MCF 10A (cell line): ENCODE data around the gene TMEM266. TPM values are rescaled to one million over a fixed set of nuclear protein-coding genes. Genes with fewer than 3 reads are reported as not detected.

Experiments used
- BruUV-seq: library from RNA; stranded (reverse); fragments of 400-500 nt; replicated peaks from 2 replicates; lab custom pipeline; 2021; lab: Mats Ljungman, UMichigan
- CTCF ChIA-PET: fragments of 300-600 bp; sonication (Branson Sonifier 250); formaldehyde crosslinking; extraction: SDS; loops from one replicate; lab custom pipeline; 2021; ENCODE audit warnings: antibody characterized with exemption, inconsistent platforms; lab: Yijun Ruan, JAX
- POLR2A ChIA-PET: fragments of 300-600, 350-650 bp; sonication (Branson Sonifier 250); formaldehyde crosslinking; extraction: SDS; loops from one replicate; lab custom pipeline; 2020; ENCODE audit warnings: antibody characterized with exemption, inconsistent platforms; lab: Yijun Ruan, JAX
- DNase-seq: peaks from one replicate; pipeline ENCODE4 v3.0.0-alpha.2; 2018; ENCODE audit not compliant: unreplicated experiment
- H3K27ac Mint-ChIP-seq: one replicate; pipeline ENCODE4 v1.8.0; 2022; ENCODE audit warnings: mild to moderate bottlenecking, low read depth, mixed read lengths; ENCODE audit not compliant: unreplicated experiment
- H3K27me3 Mint-ChIP-seq: one replicate; pipeline ENCODE4 v1.8.0; 2022; ENCODE audit warnings: mixed read lengths; ENCODE audit not compliant: insufficient read depth, unreplicated experiment
- H3K36me3 Mint-ChIP-seq: one replicate; pipeline ENCODE4 v1.8.0; 2022; ENCODE audit warnings: mild to moderate bottlenecking, moderate library complexity, mixed read lengths; ENCODE audit not compliant: insufficient read depth, unreplicated experiment
- H3K4me1 Mint-ChIP-seq: one replicate; pipeline ENCODE4 v1.8.0; 2022; ENCODE audit warnings: mixed read lengths; ENCODE audit not compliant: insufficient read depth, unreplicated experiment
- H3K4me3 Mint-ChIP-seq: one replicate; pipeline ENCODE4 v1.8.0; 2022; ENCODE audit warnings: mild to moderate bottlenecking, moderate library complexity, mixed read lengths; ENCODE audit not compliant: unreplicated experiment
- H3K9me3 Mint-ChIP-seq: one replicate; pipeline ENCODE4 v1.8.0; 2022; ENCODE audit warnings: mixed read lengths; ENCODE audit not compliant: unreplicated experiment
- CTCF ChIP-seq: fragments of 200-600 bp; IDR thresholded peaks from one replicate; pipeline ENCODE4 v1.8.0; 2022; ENCODE audit warnings: antibody characterized with exemption, mild to moderate bottlenecking; ENCODE audit not compliant: unreplicated experiment
- intact Hi-C: fragments of 100-400 bp; cut with micrococcal nuclease; formaldehyde crosslinking; loops from 2 replicates; pipeline ENCODE4 v1.14.1; 2022
- total RNA-seq: library from RNA; stranded (reverse); gene quantifications from 2 replicates; pipeline ENCODE4 v1.2.3, GENCODE V29; 2022

The TMEM266 gene
- total RNA-seq, 1 experiment from 2014 or later, result not detected

GRCh38 chr15:76061700-76062099 is 1.9 kb downstream of the TMEM266 start:
- ChIA-PET POLR2A (interaction anchor here (0.8 to 2.5 kb wide), 4 partner anchors 10 to 139 kb away, joined by 3 to 6 read pairs (median 4); no protein-coding TSS in a partner anchor), CTCF (interaction anchor here (0.7 to 9.6 kb wide), 5 partner anchors 11 to 133 kb away, joined by 3 to 264 read pairs (median 4); no protein-coding TSS in a partner anchor)
- BruUV-seq, result no TSS peak
- peaks cover 39% of the 10 kb centered on the region for H3K27me3 Mint-ChIP-seq
- DNase-seq, result no peak
- no peak overlapping the region for H3K4me3 Mint-ChIP-seq
- no peak for TF ChIP-seq CTCF
- H3K4me1 Mint-ChIP-seq, result peaks cover 13% of the 10 kb centered on the region
- H3K9me3 Mint-ChIP-seq, result no peaks in the 10 kb centered on the region
- H3K27ac Mint-ChIP-seq, result no peak overlapping the region
- intact Hi-C loops, result no loop called here
- H3K36me3 Mint-ChIP-seq, result no peaks in the 10 kb centered on the region

GRCh38 chr15:76062286-76062685 is 2.5 kb downstream of the TMEM266 start:
- CTCF ChIA-PET, result interaction anchor here (1.1 to 9.6 kb wide), 3 partner anchors 77 to 134 kb away, joined by 4 to 264 read pairs (median 4); no protein-coding TSS in a partner anchor
- no peak for TF ChIP-seq CTCF
- DNase-seq, result no peak
- POLR2A ChIA-PET, result interaction anchor here (0.8 to 2.5 kb wide), 4 partner anchors 13 to 140 kb away, joined by 3 to 6 read pairs (median 3); no protein-coding TSS in a partner anchor
- Mint-ChIP-seq H3K36me3 (no peaks in the 10 kb centered on the region), H3K4me1 (peaks cover 7% of the 10 kb centered on the region), H3K4me3 (no peak overlapping the region), H3K27me3 (peaks cover 39% of the 10 kb centered on the region), H3K27ac (peak overlapping the region; percentile 25), H3K9me3 (no peaks in the 10 kb centered on the region)
- no TSS peak for BruUV-seq
- intact Hi-C loops, result no loop called here

- BruUV-seq, result no TSS peak
- CTCF ChIA-PET, result interaction anchor here (1.1 to 1.2 kb wide), 2 partner anchors 75 to 87 kb away, joined by 3 read pairs; no protein-coding TSS in a partner anchor
- no peak for TF ChIP-seq CTCF
- Mint-ChIP-seq H3K4me3 (no peak overlapping the region), H3K36me3 (no peaks in the 10 kb centered on the region), H3K4me1 (peaks cover 5% of the 10 kb centered on the region), H3K27ac (no peak overlapping the region), H3K9me3 (no peaks in the 10 kb centered on the region), H3K27me3 (peaks cover 39% of the 10 kb centered on the region)
- no peak for DNase-seq
- POLR2A ChIA-PET, result interaction anchor here (1.0 kb wide), 1 partner anchor 11 kb away, joined by 3 read pairs; no protein-coding TSS in a partner anchor
- intact Hi-C loops, result no loop called here
These were observed 4.6 kb downstream of the TMEM266 start for GRCh38 chr15:76064375-76064774.

- H3K9me3 Mint-ChIP-seq, result no peaks in the 10 kb centered on the region
- intact Hi-C loops, result no loop called here
- no peak for TF ChIP-seq CTCF
- BruUV-seq, result no TSS peak
- no peak overlapping the region for H3K4me3 Mint-ChIP-seq
- no peak for DNase-seq
- H3K36me3 Mint-ChIP-seq, result no peaks in the 10 kb centered on the region
- H3K27ac Mint-ChIP-seq, result no peak overlapping the region
- ChIA-PET CTCF (interaction anchor here (0.5 to 1.7 kb wide), 11 partner anchors 8 to 842 kb away, joined by 3 to 6 read pairs (median 3); partner anchors contain the start of gene NRG4), POLR2A (interaction anchor here (0.8 to 1.0 kb wide), 2 partner anchors 8 to 10 kb away, joined by 3 to 5 read pairs; no protein-coding TSS in a partner anchor)
- H3K27me3 Mint-ChIP-seq, result peaks cover 39% of the 10 kb centered on the region
- peaks cover 5% of the 10 kb centered on the region for H3K4me1 Mint-ChIP-seq
These were observed 5.5 kb downstream of the TMEM266 start for GRCh38 chr15:76065245-76065644.
